HFF-Myc (cell line): Measurements from ENCODE around the gene FIZ1.

Source experiments
- DNase-seq: peaks from one replicate; pipeline ENCODE4 v3.0.0-alpha.2; 2011; ENCODE audit warnings: low read depth; ENCODE audit errors: extremely low read depth
- H3K4me3 ChIP-seq: replicated peaks from 2 replicates; pipeline ENCODE4 v1.5.1; 2011; ENCODE audit warnings: low read depth, mild to moderate bottlenecking, control low read depth, low read length
- CTCF ChIP-seq: IDR thresholded peaks from 2 replicates; pipeline ENCODE4 v1.5.1; 2012; ENCODE audit warnings: mild to moderate bottlenecking, low read depth, low read length, control low read depth; ENCODE audit errors: missing control alignments

The FIZ1 gene

GRCh38 chr19:55553217-55554182, 45.8 kb downstream of the FIZ1 start:
- H3K4me3 ChIP-seq = no peak overlapping the region
- DNase-seq = no peak
- TF ChIP-seq CTCF = no peak

GRCh38 chr19:55552620-55553019, 46.7 kb downstream of the FIZ1 start:
- H3K4me3 ChIP-seq = no peak overlapping the region
- no peak for DNase-seq

GRCh38 chr19:55552206-55552605, 47.1 kb downstream of the FIZ1 start:
- DNase-seq = no peak
- H3K4me3 ChIP-seq = no peak overlapping the region
- TF ChIP-seq CTCF = no peak

More at GRCh38 chr19:55552620-55553019, 46.7 kb downstream of the FIZ1 start:
- TF ChIP-seq CTCF = no peak

GRCh38 chr19:55550321-55550650, 49.0 kb downstream of the FIZ1 start:
- peak overlapping the region; percentile 23; the same call in 1 of the 2 replicates for H3K4me3 ChIP-seq
- no peak for DNase-seq
- no peak for TF ChIP-seq CTCF

GRCh38 chr19:55549500-55550320, 49.6 kb downstream of the FIZ1 start:
- peak overlapping the region; percentile 23 for H3K4me3 ChIP-seq
- no peak for DNase-seq
- no peak for TF ChIP-seq CTCF

GRCh38 chr19:55546822-55547614, 52.3 kb downstream of the FIZ1 start:
- DNase-seq = no peak
- no peak for TF ChIP-seq CTCF
- no peak overlapping the region for H3K4me3 ChIP-seq
